Mucosa of gallbladder (tissue), 1 donor: ENCODE data around the gene CCNY. TPM values are rescaled to one million over a fixed set of nuclear protein-coding genes. Genes with fewer than 3 reads are reported as not detected.
"Not testable (repeated sequence)": the region's sequence is repeated elsewhere in the genome, so short reads cannot be mapped to it uniquely, and the experiment has no call there.

Experiments used
- DNase-seq: peaks from one replicate; pipeline ENCODE4 v3.0.0-alpha.2; 2020; ENCODE audit warnings: low spot score
- total RNA-seq: library from RNA; stranded (reverse); gene quantifications from one replicate; pipeline ENCODE4 v1.2.1, GENCODE V29; 2021
- donor health status: DM: no; HTN: no; CAD: no.

CCNY gene
- total RNA-seq, 1 donor from 2014 or later, result 69.3 TPM

- no peak for DNase-seq
These were observed 2.0 kb upstream of the CCNY start for GRCh38 chr10:35334297-35334696.

- DNase-seq, result no peak
These were observed 901 bp upstream of the CCNY start for GRCh38 chr10:35335133-35336083.

- DNase-seq, result peak; percentile 13
These were observed 863 bp downstream of the CCNY start for GRCh38 chr10:35336921-35337823.

- DNase-seq, result no peak
These were observed 3.6 kb downstream of the CCNY start for GRCh38 chr10:35339942-35340341.

GRCh38 chr10:35340975-35341374, 4.7 kb downstream of the CCNY start:
- DNase-seq, result no peak

- no peak for DNase-seq
These were observed 5.2 kb downstream of the CCNY start for GRCh38 chr10:35341521-35341920.

- no peak for DNase-seq
These were observed 6.0 kb downstream of the CCNY start for GRCh38 chr10:35342183-35342753.

GRCh38 chr10:35343739-35344138, 7.4 kb downstream of the CCNY start:
- no peak for DNase-seq

- DNase-seq, result no peak
These were observed 9.1 kb downstream of the CCNY start for GRCh38 chr10:35345383-35345742.

DNA sequence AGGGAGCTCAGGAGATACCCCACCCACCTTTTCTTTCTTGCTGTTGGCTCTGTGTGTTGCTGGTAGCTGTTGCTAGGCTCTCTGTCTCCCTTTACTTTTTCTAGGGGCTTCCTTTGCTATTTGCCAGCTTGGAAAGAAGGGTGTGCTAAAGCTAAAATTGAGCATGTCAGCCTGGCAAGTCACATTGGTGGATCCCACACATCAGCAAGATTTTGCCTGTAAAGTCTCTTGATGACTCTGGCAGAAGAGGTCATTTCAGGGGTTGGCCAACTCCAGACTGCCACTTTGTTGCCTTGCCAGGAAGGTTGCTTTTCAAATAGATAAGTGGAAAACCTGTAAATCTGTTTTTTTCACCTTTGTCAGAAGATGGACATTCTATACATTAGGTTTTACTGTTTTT, 9.9 kb downstream of the CCNY start:
- DNase-seq, result no peak

DNA sequence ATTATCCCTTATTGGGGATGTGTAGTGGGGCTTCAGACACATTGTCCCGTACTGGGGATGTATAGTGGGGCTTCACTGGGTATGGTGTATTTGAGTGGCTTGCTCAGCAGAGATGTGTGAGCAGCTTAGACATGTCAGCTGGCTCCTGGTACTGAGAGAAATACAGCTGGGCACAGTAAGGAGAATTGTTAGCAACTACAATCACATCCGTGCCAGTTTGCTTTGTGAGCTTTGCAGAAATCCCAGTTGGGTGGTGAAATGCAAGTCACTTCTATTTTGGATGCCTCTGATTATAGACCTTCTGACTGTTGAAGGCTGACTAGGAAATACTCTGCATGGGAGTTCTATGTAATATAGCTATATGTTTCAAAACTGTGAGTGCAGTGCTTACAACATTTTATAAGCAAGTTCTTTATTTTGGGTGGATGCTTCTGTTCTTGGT, 10.8 kb downstream of the CCNY start:
- no peak for DNase-seq

- no peak for DNase-seq
These were observed 11.7 kb downstream of the CCNY start for GRCh38 chr10:35347899-35348608.

- DNase-seq, result no peak
These were observed 12.5 kb downstream of the CCNY start for GRCh38 chr10:35348609-35349388.

GRCh38 chr10:35349389-35349915, 13.1 kb downstream of the CCNY start:
- DNase-seq, result no peak

GRCh38 chr10:35351021-35351420, 14.7 kb downstream of the CCNY start:
- DNase-seq, result no peak

DNA sequence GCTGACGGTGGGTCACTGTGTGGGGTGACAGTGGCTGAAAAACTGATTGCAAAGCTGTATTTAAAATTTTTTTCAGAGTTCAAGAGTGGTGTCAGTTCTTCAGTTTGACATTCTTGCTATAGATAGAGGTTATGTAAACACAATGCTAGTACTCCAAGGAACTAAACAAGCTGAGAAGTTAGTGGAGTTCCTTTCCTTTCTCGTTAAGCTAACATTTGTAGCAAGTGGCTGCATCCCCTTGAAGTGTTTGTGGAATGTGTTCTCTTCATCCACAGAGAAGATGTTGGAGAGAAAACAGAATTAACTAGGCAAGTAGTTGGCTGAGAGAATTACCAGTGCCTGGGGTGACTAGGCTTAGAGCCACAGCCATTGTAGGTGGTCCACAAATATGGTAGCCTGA, 15.8 kb downstream of the CCNY start:
- no peak for DNase-seq

DNA sequence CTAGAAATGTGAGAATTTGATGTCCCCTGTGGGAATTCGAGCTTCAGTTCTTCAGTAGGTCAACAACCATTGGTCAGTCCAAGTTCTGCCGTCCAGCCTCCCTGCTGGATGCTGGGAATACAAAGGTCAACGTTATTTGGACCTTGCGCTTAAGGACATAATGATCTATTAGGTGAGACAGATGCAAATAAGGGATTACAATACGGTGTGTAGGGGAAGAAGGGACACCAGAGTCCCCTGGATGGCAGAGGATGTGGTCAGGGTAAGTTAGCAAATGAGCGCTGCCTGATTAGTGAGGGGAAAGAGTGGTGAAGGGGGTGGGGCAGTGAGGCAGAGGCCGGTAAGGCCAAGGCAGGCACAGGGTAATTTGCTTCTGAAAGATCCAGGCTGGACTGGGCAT, 16.2 kb downstream of the CCNY start:
- no peak for DNase-seq

DNA sequence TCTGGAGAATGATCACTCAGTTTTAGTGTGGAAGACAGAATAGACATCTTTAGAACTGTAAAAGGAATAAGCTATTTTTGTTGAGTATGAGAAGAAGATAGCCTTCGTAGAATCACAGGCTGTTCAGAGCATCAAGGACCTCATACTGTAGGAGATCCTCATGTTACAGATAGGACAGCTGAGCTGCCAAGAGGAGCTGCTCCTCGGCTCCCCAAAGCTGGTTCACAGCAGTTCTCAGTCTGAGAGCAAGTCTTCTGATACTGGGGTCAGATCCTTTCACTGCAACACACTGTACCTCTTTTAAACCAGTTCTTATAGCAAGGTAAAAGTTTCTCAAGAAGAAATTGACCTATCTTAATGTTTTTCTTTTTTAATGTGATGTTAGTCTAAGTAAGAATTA, 17.1 kb downstream of the CCNY start:
- DNase-seq, result no peak

DNA sequence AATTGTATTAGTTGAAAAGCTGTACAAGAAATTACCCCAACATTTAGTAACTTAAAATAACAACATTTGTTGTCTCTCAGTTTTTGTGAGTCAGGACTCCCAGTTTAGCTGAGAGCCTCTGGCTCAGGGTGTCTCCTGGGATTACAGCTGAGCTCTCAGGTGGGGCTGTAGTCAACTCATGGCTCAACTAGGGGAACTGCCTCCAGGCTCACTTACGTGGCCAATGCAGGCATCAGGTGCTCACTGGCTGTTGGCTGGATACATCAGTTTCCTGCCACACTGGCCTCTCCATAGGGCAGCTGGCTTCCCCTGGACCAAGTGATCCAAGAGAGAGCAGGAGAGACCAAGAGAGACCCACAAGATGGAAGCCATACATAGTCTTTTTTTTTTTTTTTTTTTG, 17.5 kb downstream of the CCNY start:
- no peak for DNase-seq

GRCh38 chr10:35354257-35354656, 17.9 kb downstream of the CCNY start:
- not testable (repeated sequence) for DNase-seq
